Colonic mucosa (tissue), 4 donors: Measurements from ENCODE around the gene LDLRAD3. TPM values are rescaled to one million over a fixed set of nuclear protein-coding genes. Genes with fewer than 3 reads are reported as not detected.

Source experiments
- DNase-seq: peaks from one replicate; pipeline ENCODE4 v3.0.0-alpha.2; 2020
- H3K27ac ChIP-seq: fragments of 200-600 bp; one replicate; pipeline ENCODE4 v1.8.0; 2021
- H3K27me3 ChIP-seq: fragments of 200-600 bp; one replicate; pipeline ENCODE4 v1.8.0; 2021
- H3K36me3 ChIP-seq: fragments of 200-600 bp; one replicate; pipeline ENCODE4 v1.8.0; 2021
- H3K4me1 ChIP-seq: fragments of 200-600 bp; one replicate; pipeline ENCODE4 v1.8.0; 2021; ENCODE audit warnings: mild to moderate bottlenecking
- H3K4me3 ChIP-seq: fragments of 200-600 bp; one replicate; pipeline ENCODE4 v1.8.0; 2021
- H3K9ac ChIP-seq, 2 donors: one replicate each; pipeline ENCODE4 v1.7.0; 2013; ENCODE audit warnings: control low read depth in 2 of 2, low read depth in 2 of 2, low read length in 2 of 2
- H3K9me3 ChIP-seq: fragments of 200-600 bp; one replicate; pipeline ENCODE4 v1.8.0; 2021
- intact Hi-C: fragments of 100-400 bp; cut with DNase I; formaldehyde crosslinking; loops from one replicate; pipeline ENCODE4 v1.14.1; 2022
- total RNA-seq, 2 donors: library from RNA; stranded (reverse); fragmentation: NEBNext Ultra II Directional in 1 of 2; extraction: Animal tissue kit (Norgen Biotek cat#: 25700) in 1 of 2; gene quantifications; one replicate each; pipeline ENCODE4 v1.2.1, GENCODE V29; 2021
- TF ChIP-seq, protein P1 (sequence below): fragments of 200-600 bp; IDR thresholded peaks from one replicate; pipeline ENCODE4 v1.8.0; 2022; ENCODE audit warnings: antibody characterized with exemption, mild to moderate bottlenecking
- donor health status: healthy.
- donor health status: DM: no; HTN: no; CAD: no.
- donor health status: DM: no; HTN: no; CAD: no.

The LDLRAD3 gene
- total RNA-seq, 2 donors from 2014 or later, result 1.9 to 2.9 TPM

DNA sequence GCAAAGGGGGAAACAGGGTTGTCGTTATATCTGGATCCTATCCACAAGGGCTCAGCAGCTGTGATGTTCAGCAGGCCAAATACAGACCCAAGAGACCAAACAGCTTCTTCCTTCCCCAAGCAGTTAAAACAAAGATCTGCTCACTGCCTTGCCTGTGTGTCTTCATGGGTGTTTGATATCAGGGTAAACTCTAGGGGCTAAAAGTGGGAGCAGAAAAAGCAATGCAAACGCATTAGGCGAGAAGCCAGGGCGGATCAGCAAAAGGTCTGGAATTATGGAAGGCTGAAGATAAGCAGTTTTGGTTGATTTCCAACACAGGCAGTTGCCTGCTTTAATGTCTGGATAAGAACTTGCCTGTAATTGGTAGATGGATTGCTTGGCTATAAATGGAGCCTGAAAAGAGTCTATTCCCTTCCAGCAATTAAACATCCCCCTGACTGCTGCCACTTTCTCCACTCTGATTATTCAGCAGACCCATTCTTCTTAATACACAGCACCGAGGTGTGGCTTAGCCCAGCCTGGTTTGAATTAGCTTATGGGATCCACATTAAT is 219.1 kb downstream of the LDLRAD3 start:
- intact Hi-C loops, result no loop called here
- H3K36me3 ChIP-seq, result no peaks in the 10 kb centered on the region
- no peaks in the 10 kb centered on the region for H3K9me3 ChIP-seq
- no peak overlapping the region for H3K4me3 ChIP-seq
- no peak overlapping the region for H3K9ac ChIP-seq
- no peaks in the 10 kb centered on the region for H3K27me3 ChIP-seq
- no peaks in the 10 kb centered on the region for H3K4me1 ChIP-seq
- no peak for DNase-seq
- H3K27ac ChIP-seq, result no peak overlapping the region
- TF ChIP-seq, protein P1, sequence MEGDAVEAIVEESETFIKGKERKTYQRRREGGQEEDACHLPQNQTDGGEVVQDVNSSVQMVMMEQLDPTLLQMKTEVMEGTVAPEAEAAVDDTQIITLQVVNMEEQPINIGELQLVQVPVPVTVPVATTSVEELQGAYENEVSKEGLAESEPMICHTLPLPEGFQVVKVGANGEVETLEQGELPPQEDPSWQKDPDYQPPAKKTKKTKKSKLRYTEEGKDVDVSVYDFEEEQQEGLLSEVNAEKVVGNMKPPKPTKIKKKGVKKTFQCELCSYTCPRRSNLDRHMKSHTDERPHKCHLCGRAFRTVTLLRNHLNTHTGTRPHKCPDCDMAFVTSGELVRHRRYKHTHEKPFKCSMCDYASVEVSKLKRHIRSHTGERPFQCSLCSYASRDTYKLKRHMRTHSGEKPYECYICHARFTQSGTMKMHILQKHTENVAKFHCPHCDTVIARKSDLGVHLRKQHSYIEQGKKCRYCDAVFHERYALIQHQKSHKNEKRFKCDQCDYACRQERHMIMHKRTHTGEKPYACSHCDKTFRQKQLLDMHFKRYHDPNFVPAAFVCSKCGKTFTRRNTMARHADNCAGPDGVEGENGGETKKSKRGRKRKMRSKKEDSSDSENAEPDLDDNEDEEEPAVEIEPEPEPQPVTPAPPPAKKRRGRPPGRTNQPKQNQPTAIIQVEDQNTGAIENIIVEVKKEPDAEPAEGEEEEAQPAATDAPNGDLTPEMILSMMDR, result no peak

DNA sequence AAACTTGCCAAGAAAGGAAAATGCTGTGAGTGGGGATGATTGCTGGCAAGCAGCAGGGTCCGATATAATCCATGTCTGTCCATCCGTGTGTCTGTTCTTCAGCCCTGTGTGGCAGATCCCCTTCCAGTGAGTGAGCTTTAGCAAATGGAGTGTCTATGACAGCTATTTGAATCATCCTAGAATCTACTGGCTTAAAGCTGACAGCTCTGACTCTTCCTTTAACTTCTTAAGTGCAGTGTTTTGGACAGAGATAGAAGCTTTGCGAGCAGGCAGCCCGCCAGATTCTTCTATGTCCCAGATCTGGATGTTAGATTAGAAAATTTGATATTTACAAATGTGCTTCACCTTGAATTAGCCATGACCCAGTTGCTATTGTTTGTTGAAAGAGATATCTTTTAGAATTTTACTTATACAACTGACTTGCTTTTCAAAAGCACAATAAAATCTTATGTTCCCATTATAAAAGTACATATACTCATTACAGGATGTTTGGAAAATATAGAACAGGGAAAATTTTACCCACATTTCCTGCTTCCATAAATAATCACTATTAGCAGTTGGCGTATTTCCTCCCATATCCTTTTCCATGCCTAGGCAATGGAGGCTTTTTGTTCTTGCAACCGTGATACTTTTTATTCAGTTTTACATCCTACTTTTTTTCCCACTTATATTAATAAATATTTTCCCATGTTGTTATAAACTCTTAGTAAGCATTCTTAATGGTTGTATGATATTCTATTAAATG is 220.8 kb downstream of the LDLRAD3 start:
- Histone ChIP-seq H3K4me3 (no peak overlapping the region), H3K36me3 (no peaks in the 10 kb centered on the region), H3K9me3 (no peaks in the 10 kb centered on the region), H3K27me3 (no peaks in the 10 kb centered on the region), H3K9ac (no peak overlapping the region), H3K4me1 (no peaks in the 10 kb centered on the region), H3K27ac (no peak overlapping the region)
- intact Hi-C loops, result no loop called here
- TF ChIP-seq, protein P1, result no peak
- no peak for DNase-seq

GRCh38 chr11:36165621-36166397 is 221.9 kb downstream of the LDLRAD3 start:
- TF ChIP-seq, protein P1, result no peak
- Histone ChIP-seq H3K9me3 (no peaks in the 10 kb centered on the region), H3K27ac (no peak overlapping the region), H3K9ac (no peak overlapping the region), H3K27me3 (no peaks in the 10 kb centered on the region), H3K36me3 (no peaks in the 10 kb centered on the region), H3K4me1 (no peaks in the 10 kb centered on the region), H3K4me3 (no peak overlapping the region)
- intact Hi-C loops, result no loop called here
- DNase-seq, result no peak

GRCh38 chr11:36167073-36167472 is 223.2 kb downstream of the LDLRAD3 start:
- H3K4me1 ChIP-seq, result no peaks in the 10 kb centered on the region
- no peaks in the 10 kb centered on the region for H3K9me3 ChIP-seq
- intact Hi-C loops, result no loop called here
- no peak overlapping the region for H3K4me3 ChIP-seq
- no peaks in the 10 kb centered on the region for H3K36me3 ChIP-seq
- no peaks in the 10 kb centered on the region for H3K27me3 ChIP-seq
- H3K9ac ChIP-seq, result no peak overlapping the region
- no peak for DNase-seq
- TF ChIP-seq, protein P1, result no peak
- no peak overlapping the region for H3K27ac ChIP-seq

DNA sequence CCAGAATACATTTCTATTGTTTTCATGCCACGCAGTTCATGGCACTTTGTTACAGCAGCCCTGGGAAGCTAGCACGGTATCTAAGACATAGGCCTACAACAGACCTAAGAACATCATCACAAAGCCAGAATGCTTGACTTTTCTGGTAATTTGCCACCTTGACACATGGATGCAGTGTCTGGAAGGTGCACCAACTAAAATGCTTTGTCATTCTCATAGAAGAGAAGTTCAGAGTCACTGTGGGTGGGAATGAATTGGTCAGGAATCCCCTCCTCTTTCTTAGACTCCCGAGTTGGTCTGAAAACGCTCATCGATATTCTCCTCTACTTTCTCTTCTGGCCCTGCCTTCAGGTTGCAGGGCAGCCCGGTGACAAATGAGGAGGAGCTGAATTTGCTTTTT is 223.9 kb downstream of the LDLRAD3 start:
- Histone ChIP-seq H3K4me3 (no peak overlapping the region), H3K9ac (no peak overlapping the region), H3K9me3 (no peaks in the 10 kb centered on the region), H3K4me1 (no peaks in the 10 kb centered on the region), H3K27ac (no peak overlapping the region), H3K27me3 (no peaks in the 10 kb centered on the region), H3K36me3 (no peaks in the 10 kb centered on the region)
- TF ChIP-seq, protein P1, result no peak
- intact Hi-C loops, result no loop called here
- no peak for DNase-seq
